ENCODE results near the gene CNOT9.

Gene CNOT9

GRCh38 chr2:218615868-218616315, 47.3 kb downstream of the CNOT9 start:
- TF ChIP-seq CTCF (IDR thresholded peaks at IDR 0.05; ENCODE audit: low read depth, low read length), result no peak
- no peak for DNase-seq (ENCODE audit: extremely low read depth, low read depth)

GRCh38 chr2:218618102-218618860, 49.6 kb downstream of the CNOT9 start:
- no peak for DNase-seq (ENCODE audit: extremely low read depth, low read depth)
- TF ChIP-seq CTCF (IDR thresholded peaks at IDR 0.05; ENCODE audit: low read depth, low read length), result no peak; the same call in 1 of the 2 replicates

GRCh38 chr2:218621007-218621406, 52.4 kb downstream of the CNOT9 start:
- no peak for TF ChIP-seq CTCF (IDR thresholded peaks at IDR 0.05; ENCODE audit: low read depth, low read length)
- DNase-seq (ENCODE audit: extremely low read depth, low read depth), result no peak

- DNase-seq (ENCODE audit: extremely low read depth, low read depth), result no peak
Observed at GRCh38 chr2:218622606-218623365, 54.1 kb downstream of the CNOT9 start.

GRCh38 chr2:218623366-218623705, 54.7 kb downstream of the CNOT9 start:
- TF ChIP-seq CTCF (IDR thresholded peaks at IDR 0.05; ENCODE audit: low read depth, low read length), result no peak
- no peak for DNase-seq (ENCODE audit: extremely low read depth, low read depth)

More at GRCh38 chr2:218622606-218623365, 54.1 kb downstream of the CNOT9 start:
- no peak for TF ChIP-seq CTCF (IDR thresholded peaks at IDR 0.05; ENCODE audit: low read depth, low read length)

- DNase-seq (ENCODE audit: extremely low read depth, low read depth), result no peak
- TF ChIP-seq CTCF (IDR thresholded peaks at IDR 0.05; ENCODE audit: low read depth, low read length), result no peak
Observed at GRCh38 chr2:218626369-218626768, 57.7 kb downstream of the CNOT9 start.

- DNase-seq (ENCODE audit: extremely low read depth, low read depth), result no peak
Observed at GRCh38 chr2:218627939-218628338, 59.3 kb downstream of the CNOT9 start.

More at GRCh38 chr2:218627939-218628338, 59.3 kb downstream of the CNOT9 start:
- no peak for TF ChIP-seq CTCF (IDR thresholded peaks at IDR 0.05; ENCODE audit: low read depth, low read length)

Data from AG09319 (cell line).